Esophagus squamous epithelium (tissue), 5 donors: ENCODE results near the gene CACNA1I. TPM values are rescaled to one million over a fixed set of nuclear protein-coding genes. Genes with fewer than 3 reads are reported as not detected.

Experiments used
- DNase-seq: peaks from one replicate; lab custom pipeline; 2025; lab: John Stamatoyannopoulos, UW
- H3K27ac ChIP-seq, 4 donors: fragments of 200-600 bp; sonication (generic); one replicate each; pipeline ENCODE4 v1.5.1; 2016 to 2019; ENCODE audit warnings: mild to moderate bottlenecking in 1 of 4
- H3K27me3 ChIP-seq, 4 donors: fragments of 200-600 bp; sonication (generic); 1 replicate in 3 of 4; 2 replicates in 1 of 4; pipeline versions ENCODE4 v1.5.1 to v1.6.0; 2017 to 2021; ENCODE audit warnings: antibody characterized with exemption in 1 of 4
- H3K36me3 ChIP-seq, 3 donors: fragments of 200-600 bp; sonication (generic); one replicate each; pipeline ENCODE4 v1.5.1; 2016 to 2019
- H3K4me1 ChIP-seq, 3 donors: fragments of 200-600 bp; sonication (generic); one replicate each; pipeline ENCODE4 v1.5.1; 2017 to 2019
- H3K4me3 ChIP-seq, 4 donors: fragments of 200-600 bp; sonication (generic); 1 replicate in 3 of 4; 2 replicates in 1 of 4; pipeline ENCODE4 v1.5.1; 2016 to 2019; ENCODE audit warnings: mild to moderate bottlenecking in 2 of 4, moderate library complexity in 1 of 4
- H3K9me3 ChIP-seq, 3 donors: fragments of 200-600 bp; sonication (generic); one replicate each; pipeline ENCODE4 v1.5.1; 2016 to 2019
- POLR2A ChIP-seq, 4 donors: fragments of 450-650 bp; IDR thresholded peaks; one replicate each; pipeline ENCODE4 v1.6.1; 2017; ENCODE audit warnings: antibody characterized with exemption in 4 of 4, mild to moderate bottlenecking in 4 of 4, moderate library complexity in 3 of 4
- WGBS, 2 donors: methylation state at CpG; one replicate each; pipeline ENCODE4 v1.1.5; 2018; 5-methylcytosine and 5-hydroxymethylcytosine counted together
- intact Hi-C: fragments of 100-400 bp; cut with DNase I; formaldehyde crosslinking; loops from one replicate; pipeline ENCODE4 v1.15.0; 2022
- total RNA-seq, 4 donors: library from RNA; depleted of rRNA; stranded (reverse); fragments of >200 nt; gene quantifications; one replicate each; pipeline ENCODE4 v1.1.0, GENCODE V29; 2016
- TF ChIP-seq, protein P1 (sequence below), 6 experiments: fragments of 450-650 bp in 4 of 6; fragments of 200-600 bp in 2 of 6; sonication (generic) in 2 of 6; IDR thresholded peaks; one replicate each; pipeline ENCODE4 v1.5.1; 2016 to 2019; ENCODE audit warnings: antibody characterized with exemption in 6 of 6, mild to moderate bottlenecking in 4 of 6, moderate library complexity in 4 of 6
- donor health status: DM: yes; HTN: yes; CAD: no.

Gene CACNA1I
- total RNA-seq, 4 donors from 2014 or later: 0.12 to 0.38 (median 0.20) TPM

DNA sequence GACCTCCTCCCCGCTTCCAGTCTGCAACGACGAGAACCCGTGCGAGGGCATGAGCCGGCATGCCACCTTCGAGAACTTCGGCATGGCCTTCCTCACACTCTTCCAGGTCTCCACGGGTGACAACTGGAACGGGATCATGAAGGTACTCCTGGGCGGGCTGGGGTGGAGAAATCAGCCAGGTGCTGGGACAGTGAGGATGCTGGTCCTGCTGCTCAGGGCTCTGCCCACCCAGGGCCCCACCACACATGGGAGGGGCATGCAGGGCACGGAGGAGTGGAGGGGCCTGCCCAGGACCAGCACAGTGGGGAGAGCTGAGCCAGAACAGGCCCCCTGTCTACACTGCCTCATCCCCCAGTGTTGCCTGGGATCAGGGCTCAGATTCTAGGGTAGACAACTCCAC lies 107.4 kb downstream of the CACNA1I start:
- TF ChIP-seq, protein P1, sequence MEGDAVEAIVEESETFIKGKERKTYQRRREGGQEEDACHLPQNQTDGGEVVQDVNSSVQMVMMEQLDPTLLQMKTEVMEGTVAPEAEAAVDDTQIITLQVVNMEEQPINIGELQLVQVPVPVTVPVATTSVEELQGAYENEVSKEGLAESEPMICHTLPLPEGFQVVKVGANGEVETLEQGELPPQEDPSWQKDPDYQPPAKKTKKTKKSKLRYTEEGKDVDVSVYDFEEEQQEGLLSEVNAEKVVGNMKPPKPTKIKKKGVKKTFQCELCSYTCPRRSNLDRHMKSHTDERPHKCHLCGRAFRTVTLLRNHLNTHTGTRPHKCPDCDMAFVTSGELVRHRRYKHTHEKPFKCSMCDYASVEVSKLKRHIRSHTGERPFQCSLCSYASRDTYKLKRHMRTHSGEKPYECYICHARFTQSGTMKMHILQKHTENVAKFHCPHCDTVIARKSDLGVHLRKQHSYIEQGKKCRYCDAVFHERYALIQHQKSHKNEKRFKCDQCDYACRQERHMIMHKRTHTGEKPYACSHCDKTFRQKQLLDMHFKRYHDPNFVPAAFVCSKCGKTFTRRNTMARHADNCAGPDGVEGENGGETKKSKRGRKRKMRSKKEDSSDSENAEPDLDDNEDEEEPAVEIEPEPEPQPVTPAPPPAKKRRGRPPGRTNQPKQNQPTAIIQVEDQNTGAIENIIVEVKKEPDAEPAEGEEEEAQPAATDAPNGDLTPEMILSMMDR (IDR thresholded peaks at IDR 0.05): no peak
- TF ChIP-seq POLR2A (IDR thresholded peaks at IDR 0.05): no peak
- no peaks in the 10 kb centered on the region for H3K36me3 ChIP-seq
- no peak for DNase-seq
- H3K9me3 ChIP-seq: peaks cover 0 to 1% (median 0%) of the 10 kb centered on the region in 3 donors
- no peak overlapping the region for H3K27ac ChIP-seq
- 69 to 92% methylated on average over 2 to 5 of the region's 12 CpGs for WGBS, 2 donors
- intact Hi-C loops: no loop called here
- no peak overlapping the region for H3K4me3 ChIP-seq
- peaks cover 0 to 37% (median 0%) of the 10 kb centered on the region in 4 donors for H3K27me3 ChIP-seq
- H3K4me1 ChIP-seq: no peaks in the 10 kb centered on the region

DNA sequence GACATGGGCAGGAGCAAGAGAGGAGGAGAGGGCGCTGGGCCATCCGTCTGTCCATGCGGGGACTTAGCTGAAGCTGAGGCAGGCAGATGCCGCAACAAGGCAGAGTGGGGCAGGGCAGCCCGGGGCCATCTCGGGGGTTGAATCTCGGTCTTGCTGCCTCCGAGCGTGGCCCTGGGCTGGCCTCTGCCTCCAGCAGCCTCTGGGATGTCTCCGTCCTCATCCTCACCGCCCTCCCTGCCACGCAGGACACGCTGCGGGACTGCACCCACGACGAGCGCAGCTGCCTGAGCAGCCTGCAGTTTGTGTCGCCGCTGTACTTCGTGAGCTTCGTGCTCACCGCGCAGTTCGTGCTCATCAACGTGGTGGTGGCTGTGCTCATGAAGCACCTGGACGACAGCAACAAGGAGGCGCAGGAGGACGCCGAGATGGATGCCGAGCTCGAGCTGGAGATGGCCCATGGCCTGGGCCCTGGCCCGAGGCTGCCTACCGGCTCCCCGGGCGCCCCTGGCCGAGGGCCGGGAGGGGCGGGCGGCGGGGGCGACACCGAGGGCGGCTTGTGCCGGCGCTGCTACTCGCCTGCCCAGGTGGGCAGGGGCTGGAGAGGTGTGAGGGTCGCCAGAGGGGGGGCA lies 108.4 kb downstream of the CACNA1I start:
- no peak overlapping the region for H3K27ac ChIP-seq
- no peaks in the 10 kb centered on the region for H3K36me3 ChIP-seq
- no peak for TF ChIP-seq POLR2A (IDR thresholded peaks at IDR 0.05)
- TF ChIP-seq, protein P1 (IDR thresholded peaks at IDR 0.05): no peak
- intact Hi-C loops: no loop called here
- no peak for DNase-seq
- H3K9me3 ChIP-seq: no peaks in the 10 kb centered on the region
- peaks cover 0 to 39% (median 0%) of the 10 kb centered on the region in 4 donors for H3K27me3 ChIP-seq
- H3K4me3 ChIP-seq: no peak overlapping the region
- WGBS, 2 donors: 89 to 92% methylated on average over 15 to 20 of the region's 47 CpGs
- H3K4me1 ChIP-seq: no peaks in the 10 kb centered on the region

DNA sequence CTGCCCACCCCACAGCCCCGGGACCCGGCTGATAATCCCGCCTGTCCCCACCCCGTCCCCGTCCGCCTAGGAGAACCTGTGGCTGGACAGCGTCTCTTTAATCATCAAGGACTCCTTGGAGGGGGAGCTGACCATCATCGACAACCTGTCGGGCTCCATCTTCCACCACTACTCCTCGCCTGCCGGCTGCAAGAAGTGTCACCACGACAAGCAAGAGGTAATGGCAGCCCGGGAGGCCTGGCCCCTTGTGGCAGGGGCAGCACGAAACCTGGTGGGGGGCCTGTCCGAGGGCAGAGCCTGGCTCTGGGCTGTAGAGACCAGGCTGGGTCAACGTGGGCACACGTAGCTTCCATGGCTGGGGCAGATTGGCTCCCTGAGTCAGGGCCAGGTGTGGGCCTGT lies 109.1 kb downstream of the CACNA1I start:
- Histone ChIP-seq H3K27me3 (peaks cover 0 to 39% (median 0%) of the 10 kb centered on the region in 4 donors), H3K4me3 (no peak overlapping the region), H3K9me3 (no peaks in the 10 kb centered on the region), H3K27ac (no peak overlapping the region), H3K4me1 (no peaks in the 10 kb centered on the region), H3K36me3 (no peaks in the 10 kb centered on the region)
- intact Hi-C loops: no loop called here
- no peak for DNase-seq
- TF ChIP-seq, protein P1 (IDR thresholded peaks at IDR 0.05): no peak
- no peak for TF ChIP-seq POLR2A (IDR thresholded peaks at IDR 0.05)
- 77 to 93% methylated on average over 3 to 9 of the region's 17 CpGs for whole genome bisulfite sequencing, 2 donors

DNA sequence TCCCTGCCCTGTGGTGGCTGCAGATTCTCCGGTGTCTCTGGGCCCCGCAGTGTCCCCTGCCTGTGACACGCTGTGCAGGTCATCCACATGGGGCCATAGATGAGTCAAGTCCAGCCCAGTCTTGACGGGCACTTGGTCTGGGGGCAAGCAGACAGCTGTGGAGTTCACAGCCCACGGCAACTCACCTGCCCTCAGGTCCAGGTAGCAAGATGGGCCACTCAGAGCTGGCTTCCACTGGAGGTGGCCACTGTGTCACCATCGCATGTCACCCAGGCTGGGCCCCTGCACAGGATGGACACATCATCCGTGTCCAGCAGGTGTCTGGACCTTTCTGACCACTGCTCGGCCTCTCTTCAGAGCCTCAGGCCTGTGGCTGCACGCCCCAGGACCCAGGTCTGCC lies 109.9 kb downstream of the CACNA1I start:
- H3K4me3 ChIP-seq: no peak overlapping the region
- TF ChIP-seq, protein P1 (IDR thresholded peaks at IDR 0.05): no peak
- TF ChIP-seq POLR2A (IDR thresholded peaks at IDR 0.05): no peak
- no peak for DNase-seq
- H3K27me3 ChIP-seq: peaks cover 0 to 39% (median 0%) of the 10 kb centered on the region in 4 donors
- H3K4me1 ChIP-seq: no peaks in the 10 kb centered on the region
- WGBS, 2 donors: no CpG with 5 or more reads among the region's 9 CpGs
- H3K36me3 ChIP-seq: no peaks in the 10 kb centered on the region
- no peak overlapping the region for H3K27ac ChIP-seq
- H3K9me3 ChIP-seq: no peaks in the 10 kb centered on the region
- intact Hi-C loops: no loop called here

DNA sequence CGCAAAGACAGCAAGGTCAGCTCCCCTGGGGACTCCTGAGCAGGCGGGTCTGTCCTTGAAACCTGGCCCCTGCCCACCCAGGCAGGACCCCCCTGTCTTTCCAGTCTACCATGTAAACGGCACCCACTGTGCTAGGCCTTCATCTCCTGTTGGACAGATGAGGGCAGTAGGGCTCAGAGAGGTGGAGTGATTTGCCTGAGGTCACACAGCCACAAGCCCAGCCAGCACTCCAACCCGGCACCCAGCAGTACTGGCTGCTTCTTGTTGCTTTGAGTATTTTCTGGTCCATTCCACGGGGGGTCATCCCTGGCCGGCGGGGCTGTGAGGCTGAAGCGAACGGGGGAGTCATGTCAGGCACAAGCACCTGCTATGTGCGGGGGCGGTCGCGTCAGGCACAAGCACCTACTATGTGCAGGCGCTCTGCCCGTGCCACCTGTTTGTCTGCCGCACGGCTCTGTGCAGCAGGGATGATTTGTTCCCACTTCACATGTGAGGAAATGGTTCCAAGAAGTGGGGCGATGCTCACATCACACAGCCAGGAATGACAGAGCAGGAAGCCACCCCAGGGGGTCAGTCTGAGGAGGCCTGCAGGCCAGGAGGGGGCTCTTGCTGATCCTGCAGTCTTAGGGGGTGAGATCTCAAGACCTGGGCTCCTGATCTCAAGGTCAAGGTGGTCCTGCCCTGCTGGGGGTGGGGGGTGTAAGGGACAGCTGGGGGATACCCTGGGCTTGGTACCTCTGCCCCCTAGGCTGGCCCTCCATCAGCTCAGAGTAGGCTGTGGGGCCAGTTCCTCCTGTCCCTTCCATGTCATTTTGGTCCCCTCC lies 110.7 kb downstream of the CACNA1I start:
- no peak overlapping the region for H3K4me3 ChIP-seq
- 74 to 95% methylated on average over 4 to 11 of the region's 18 CpGs for WGBS, 2 donors
- H3K27ac ChIP-seq: no peak overlapping the region
- no peaks in the 10 kb centered on the region for H3K9me3 ChIP-seq
- no peaks in the 10 kb centered on the region for H3K4me1 ChIP-seq
- TF ChIP-seq POLR2A (IDR thresholded peaks at IDR 0.05): no peak
- TF ChIP-seq, protein P1 (IDR thresholded peaks at IDR 0.05): no peak
- H3K27me3 ChIP-seq: peaks cover 0 to 40% (median 0%) of the 10 kb centered on the region in 4 donors
- intact Hi-C loops: no loop called here
- no peak for DNase-seq
- no peaks in the 10 kb centered on the region for H3K36me3 ChIP-seq
